Measurements from ENCODE around the gene AK8. TPM values are rescaled to one million over a fixed set of nuclear protein-coding genes. Genes with fewer than 3 reads are reported as not detected.
A peak's percentile ranks its signal among the peaks of the same experiment; 100 is the strongest.

AK8 gene, protein sequence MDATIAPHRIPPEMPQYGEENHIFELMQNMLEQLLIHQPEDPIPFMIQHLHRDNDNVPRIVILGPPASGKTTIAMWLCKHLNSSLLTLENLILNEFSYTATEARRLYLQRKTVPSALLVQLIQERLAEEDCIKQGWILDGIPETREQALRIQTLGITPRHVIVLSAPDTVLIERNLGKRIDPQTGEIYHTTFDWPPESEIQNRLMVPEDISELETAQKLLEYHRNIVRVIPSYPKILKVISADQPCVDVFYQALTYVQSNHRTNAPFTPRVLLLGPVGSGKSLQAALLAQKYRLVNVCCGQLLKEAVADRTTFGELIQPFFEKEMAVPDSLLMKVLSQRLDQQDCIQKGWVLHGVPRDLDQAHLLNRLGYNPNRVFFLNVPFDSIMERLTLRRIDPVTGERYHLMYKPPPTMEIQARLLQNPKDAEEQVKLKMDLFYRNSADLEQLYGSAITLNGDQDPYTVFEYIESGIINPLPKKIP
- 1 to 10 TPM in 1 of 4 donors, under 1 TPM in 1, not detected in 2; 0.27 to 1.3 TPM for total RNA-seq

GRCh38 chr9:132877824-132878694, at the start of gene AK8:
AK8 (minus strand) TSS chr9:132878284; CDS start chr9:132878255, 29 bp downstream.
- Histone ChIP-seq H3K4me3 (peak within 1 kb of the TSS; percentile 71 to 97 (median 86)), H3K27me3 (no peaks in the 10 kb centered on the region), H3K27ac (peak within 1 kb of the TSS; percentile 80 to 86 (median 84)), H3K4me1 (peaks cover 0 to 16% (median 8%) of the 10 kb centered on the region in 4 donors), H3K36me3 (no peaks in the 10 kb centered on the region), H3K9me3 (no peaks in the 10 kb centered on the region)
- TF ChIP-seq POLR2A (IDR thresholded peaks at IDR 0.05) (peak; percentile 38), POLR2AphosphoS5 (IDR thresholded peaks at IDR 0.05) (peak; percentile 35 to 55 (median 49))
- TF ChIP-seq, protein P1, sequence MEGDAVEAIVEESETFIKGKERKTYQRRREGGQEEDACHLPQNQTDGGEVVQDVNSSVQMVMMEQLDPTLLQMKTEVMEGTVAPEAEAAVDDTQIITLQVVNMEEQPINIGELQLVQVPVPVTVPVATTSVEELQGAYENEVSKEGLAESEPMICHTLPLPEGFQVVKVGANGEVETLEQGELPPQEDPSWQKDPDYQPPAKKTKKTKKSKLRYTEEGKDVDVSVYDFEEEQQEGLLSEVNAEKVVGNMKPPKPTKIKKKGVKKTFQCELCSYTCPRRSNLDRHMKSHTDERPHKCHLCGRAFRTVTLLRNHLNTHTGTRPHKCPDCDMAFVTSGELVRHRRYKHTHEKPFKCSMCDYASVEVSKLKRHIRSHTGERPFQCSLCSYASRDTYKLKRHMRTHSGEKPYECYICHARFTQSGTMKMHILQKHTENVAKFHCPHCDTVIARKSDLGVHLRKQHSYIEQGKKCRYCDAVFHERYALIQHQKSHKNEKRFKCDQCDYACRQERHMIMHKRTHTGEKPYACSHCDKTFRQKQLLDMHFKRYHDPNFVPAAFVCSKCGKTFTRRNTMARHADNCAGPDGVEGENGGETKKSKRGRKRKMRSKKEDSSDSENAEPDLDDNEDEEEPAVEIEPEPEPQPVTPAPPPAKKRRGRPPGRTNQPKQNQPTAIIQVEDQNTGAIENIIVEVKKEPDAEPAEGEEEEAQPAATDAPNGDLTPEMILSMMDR (IDR thresholded peaks at IDR 0.05) = no peak
- intact Hi-C loops (cut with DNase I; ENCODE audit: low total_unique reads) = no loop called here
- WGBS, 2 donors (ENCODE audit: low coverage in 1 of 2) = 2% methylated on average over 57 of the region's 89 CpGs; no CpG with 5 or more reads in 1 of the 2 donors
- in situ Hi-C loops (cut with MboI; ENCODE audit: low pct_ligation_motif_present in 1 of 4, low pct_unique_long_range_greater_than_20kb in 1 of 4, low sequenced_read_pairs in 3 of 4) = no loop called here
- DNase-seq = peak; percentile 74

DNA sequence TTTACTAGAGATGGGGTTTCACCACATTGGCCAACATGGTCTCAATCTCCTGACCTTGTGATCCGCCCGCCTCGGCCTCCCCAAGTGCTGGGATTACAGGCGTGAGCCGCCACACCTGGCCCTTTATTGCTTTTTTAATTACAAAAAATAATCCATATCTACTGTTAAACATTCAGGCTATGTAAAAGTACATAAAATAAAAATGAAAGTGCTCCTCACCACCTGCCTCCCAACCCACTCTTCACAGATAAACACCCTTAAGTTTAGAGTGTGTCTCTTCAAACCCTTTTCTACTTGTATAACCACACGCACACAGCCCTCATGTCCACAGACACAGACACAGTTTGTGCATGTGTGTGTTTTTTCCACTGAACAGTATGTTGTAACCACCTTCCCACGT, 49.6 kb upstream of the AK8 start:
- H3K9me3 ChIP-seq = no peaks in the 10 kb centered on the region
- WGBS, 2 donors (ENCODE audit: low coverage in 1 of 2) = 43 to 64% methylated on average over 6 to 7 of the region's 7 CpGs
- intact Hi-C loops (cut with DNase I; ENCODE audit: low total_unique reads) (no loop called here), in situ Hi-C loops (cut with MboI; ENCODE audit: low pct_ligation_motif_present in 1 of 4, low pct_unique_long_range_greater_than_20kb in 1 of 4, low sequenced_read_pairs in 3 of 4) (no loop called here)
- H3K4me1 ChIP-seq = no peaks in the 10 kb centered on the region
- no peak overlapping the region for H3K4me3 ChIP-seq
- H3K27me3 ChIP-seq = no peaks in the 10 kb centered on the region
- H3K27ac ChIP-seq = peak overlapping the region in 1 of 4 donors; percentile 5
- TF ChIP-seq POLR2AphosphoS5 (IDR thresholded peaks at IDR 0.05) = no peak
- no peak for TF ChIP-seq EP300 (IDR thresholded peaks at IDR 0.05; ENCODE audit: low read depth)
- TF ChIP-seq POLR2A (IDR thresholded peaks at IDR 0.05) = no peak
- TF ChIP-seq, protein P1 (IDR thresholded peaks at IDR 0.05) = no peak
- H3K36me3 ChIP-seq = peaks cover 0 to 57% (median 22%) of the 10 kb centered on the region in 4 donors
- no peak for DNase-seq

- intact Hi-C loops (cut with DNase I; ENCODE audit: low total_unique reads) (no loop called here), in situ Hi-C loops (cut with MboI; ENCODE audit: low pct_ligation_motif_present in 1 of 4, low pct_unique_long_range_greater_than_20kb in 1 of 4, low sequenced_read_pairs in 3 of 4) (no loop called here)
- H3K36me3 ChIP-seq = peaks cover 0 to 94% (median 39%) of the 10 kb centered on the region in 4 donors
- DNase-seq = no peak
- H3K4me3 ChIP-seq = no peak overlapping the region
- H3K9me3 ChIP-seq = no peaks in the 10 kb centered on the region
- H3K27me3 ChIP-seq = no peaks in the 10 kb centered on the region
- no peak overlapping the region for H3K27ac ChIP-seq
- TF ChIP-seq POLR2A (IDR thresholded peaks at IDR 0.05) (no peak), EP300 (IDR thresholded peaks at IDR 0.05; ENCODE audit: low read depth) (no peak), POLR2AphosphoS5 (IDR thresholded peaks at IDR 0.05) (no peak)
- TF ChIP-seq, protein P1 (IDR thresholded peaks at IDR 0.05) = no peak
- H3K4me1 ChIP-seq = no peaks in the 10 kb centered on the region
- 62 to 75% methylated on average over 8 to 9 of the region's 9 CpGs for WGBS, 2 donors (ENCODE audit: low coverage in 1 of 2)
These were observed 45.3 kb upstream of the AK8 start for GRCh38 chr9:132923346-132923902.

Data from transverse colon (tissue), 4 donors.